ENCODE results near the gene GNB3. TPM values are rescaled to one million over a fixed set of nuclear protein-coding genes. Genes with fewer than 3 reads are reported as not detected.
A peak's percentile ranks its signal among the peaks of the same experiment; 100 is the strongest.
"Not testable (repeated sequence)": the region's sequence is repeated elsewhere in the genome, so short reads cannot be mapped to it uniquely, and the experiment has no call there.

Gene GNB3
- total and polyA plus RNA-seq, 9 of the 15 experiments (the other 6 are each of a cell fraction or from before 2014, with no cell fraction given): 1.4 to 5.8 (median 2.0) TPM

DNA sequence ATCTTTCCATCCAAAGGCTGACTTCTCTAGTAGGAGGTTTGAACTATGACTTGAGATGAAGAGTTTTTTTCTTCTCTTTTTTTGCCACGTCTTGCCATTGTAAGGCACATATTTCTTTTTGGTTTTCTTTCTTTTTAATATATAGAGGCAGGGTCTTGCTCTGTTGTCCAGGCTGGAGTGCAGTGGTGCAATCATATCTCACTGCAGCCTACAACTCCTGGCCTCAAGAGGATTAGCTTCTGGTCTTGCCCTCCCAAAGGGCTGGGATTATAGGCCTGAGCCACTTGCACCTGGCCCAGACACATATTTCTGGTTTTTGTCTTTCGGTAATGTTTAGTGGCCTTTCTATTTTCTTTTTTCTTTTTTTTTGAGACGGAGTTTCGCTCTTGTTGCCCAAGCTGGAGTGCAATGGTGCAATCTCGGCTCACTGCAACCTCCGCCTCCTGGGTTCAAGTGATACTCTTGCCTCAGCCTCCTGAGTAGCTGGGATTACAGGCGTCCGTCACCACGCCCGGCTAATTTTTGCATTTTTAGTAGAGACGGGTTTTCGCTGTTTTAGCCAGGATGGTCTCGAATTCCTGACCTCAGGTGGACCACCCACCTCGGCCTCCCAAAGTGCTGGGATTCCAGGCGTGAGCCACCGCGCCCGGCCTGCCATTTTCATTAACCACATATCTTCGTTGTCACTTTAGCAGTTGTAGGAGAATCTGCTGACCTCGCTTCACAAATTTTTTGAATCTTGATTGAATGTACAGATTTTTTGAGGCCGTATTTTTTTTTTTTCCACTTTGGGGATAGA, 49.2 kb downstream of the GNB3 start:
- in situ Hi-C loops (cut with MboI): not testable (repeated sequence)

More for the DNA sequence above, 49.2 kb downstream of the GNB3 start:
- intact Hi-C loops (cut with micrococcal nuclease): loop anchor here (2.0 kb wide), 1 partner anchor 17 kb away; the partner anchor contains the start of gene SPSB2
- ATAC-seq; H3K9me1 ChIP-seq (ENCODE audit: control insufficient read depth, insufficient read depth, low read length); H3K27me3 ChIP-seq (ENCODE audit: control insufficient read depth in 2 of 2, insufficient read depth in 2 of 2, low read length in 2 of 2); H3K9me3 ChIP-seq (replicated peaks; ENCODE audit: control insufficient read depth, insufficient read depth, low read depth, low read length); FAIRE-seq; DNase-seq (ENCODE audit: extremely low read depth in 1 of 4, low spot score in 3 of 4); H4K20me1 ChIP-seq (replicated peaks; ENCODE audit: control insufficient read depth, insufficient read depth, low read length); CTCF ChIA-PET (ENCODE audit: low intra/inter-chr PET ratio); BruUV-seq (replicated peaks); H3K79me2 ChIP-seq (ENCODE audit: control insufficient read depth, insufficient read depth, low read length); H3K36me3 ChIP-seq (ENCODE audit: control insufficient read depth, insufficient read depth, low read length): not testable (repeated sequence)
- peak overlapping the region; percentile 25; the same call in 1 of the 2 replicates for H3K4me3 ChIP-seq
- H3K4me1 ChIP-seq (replicated peaks in 1 of 2; ENCODE audit: control insufficient read depth in 2 of 2, insufficient read depth in 2 of 2, low read length in 2 of 2): peaks cover 12 to 19% of the 10 kb centered on the region in 2 experiments; a peak in 4 of 5 replicates
- peak overlapping the region; percentile 87 for H2AFZ ChIP-seq (ENCODE audit: low read depth, low read length)
- WGBS (ENCODE audit: insufficient coverage, low coverage, missing lambda C conversion rate): 83% methylated on average over 17 of the region's 21 CpGs
- 0 out of 4 replicates have a peak, but pooled peaks of 1 of the 2 experiments have one; percentile 31 for TF ChIP-seq TRIM24 (IDR thresholded peaks at IDR 0.05)
- TF ChIP-seq ZNF121 (CRISPR knock-in tag; conservative IDR thresholded peaks at IDR 0.05): peak; percentile 53; the same call in 1 of the 2 replicates
- peak; percentile 36; the same call in 1 of the 2 replicates for TF ChIP-seq ZNF644 (tag; IDR thresholded peaks at IDR 0.05; ENCODE audit: low read depth)
- TF ChIP-seq, protein P1, sequence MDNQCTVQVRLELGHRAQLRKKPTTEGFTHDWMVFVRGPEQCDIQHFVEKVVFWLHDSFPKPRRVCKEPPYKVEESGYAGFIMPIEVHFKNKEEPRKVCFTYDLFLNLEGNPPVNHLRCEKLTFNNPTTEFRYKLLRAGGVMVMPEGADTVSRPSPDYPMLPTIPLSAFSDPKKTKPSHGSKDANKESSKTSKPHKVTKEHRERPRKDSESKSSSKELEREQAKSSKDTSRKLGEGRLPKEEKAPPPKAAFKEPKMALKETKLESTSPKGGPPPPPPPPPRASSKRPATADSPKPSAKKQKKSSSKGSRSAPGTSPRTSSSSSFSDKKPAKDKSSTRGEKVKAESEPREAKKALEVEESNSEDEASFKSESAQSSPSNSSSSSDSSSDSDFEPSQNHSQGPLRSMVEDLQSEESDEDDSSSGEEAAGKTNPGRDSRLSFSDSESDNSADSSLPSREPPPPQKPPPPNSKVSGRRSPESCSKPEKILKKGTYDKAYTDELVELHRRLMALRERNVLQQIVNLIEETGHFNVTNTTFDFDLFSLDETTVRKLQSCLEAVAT (IDR thresholded peaks at IDR 0.05): peak in 1 of 2 experiments; percentile 25; a peak in 1 of 4 replicates
- POLR2A ChIA-PET: interaction anchor here (0.8 to 1.8 kb wide), 3 partner anchors 9 to 18 kb away, joined by 4 to 17 read pairs (median 4); partner anchors contain the start of gene SPSB2
- H3K4me2 ChIP-seq (ENCODE audit: insufficient read depth, low read length): peak overlapping the region; percentile 74
- H3K27ac ChIP-seq (ENCODE audit: extremely low read depth, low read depth, low read length): peak overlapping the region; percentile 96
- H3K9ac ChIP-seq (ENCODE audit: insufficient read depth in 1 of 2, low read depth in 2 of 2, low read length in 2 of 2): peak overlapping the region in 1 of 2 experiments; percentile 90; a peak in 2 of 4 replicates

Data from K562 (cell line).